Spleen (tissue), 7 donors: ENCODE data around the gene VWA3B.

Experiments
- CTCF ChIP-seq, 11 experiments: fragments of 200-600 bp in 7 of 11; fragments of 450-650 bp in 4 of 11; sonication (generic) in 4 of 11; IDR thresholded peaks in 8 of 11; conservative IDR thresholded peaks in 3 of 11; 1 replicate in 7 of 11; 2 replicates in 4 of 11; pipeline versions ENCODE4 v1.4.0 to v1.8.0; 2016 to 2021; ENCODE audit warnings: antibody characterized with exemption in 11 of 11, inconsistent platforms in 4 of 11, mild to moderate bottlenecking in 1 of 11
- POLR2A ChIP-seq, 3 donors: fragments of 450-650 bp; IDR thresholded peaks; one replicate each; pipeline ENCODE4 v1.5.1; 2017; ENCODE audit warnings: antibody characterized with exemption in 3 of 3, mild to moderate bottlenecking in 1 of 3
- POLR2AphosphoS5 ChIP-seq, 3 donors: sonication (generic); formaldehyde crosslinking; IDR thresholded peaks; one replicate each; pipeline ENCODE4 v1.5.1; 2017; ENCODE audit warnings: antibody characterized with exemption in 3 of 3
- donor health status: DM: no; HTN: no; CAD: no; lungs with moderate emphysema.
- donor health status: DM: no; HTN: no; CAD: no.
- donor health status: DM: no; HTN: no; CAD: no.

- TF ChIP-seq POLR2A (IDR thresholded peaks at IDR 0.05): no peak
- no peak for TF ChIP-seq CTCF (IDR thresholded peaks at IDR 0.05 in 8 of 11, conservative IDR thresholded peaks at IDR 0.05 in 3 of 11)
- TF ChIP-seq POLR2AphosphoS5 (IDR thresholded peaks at IDR 0.05): no peak
Observed at GRCh38 chr2:98127229-98127989, 40.4 kb downstream of the VWA3B start.
